ENCODE measurements around the gene TTLL1.

DNA sequence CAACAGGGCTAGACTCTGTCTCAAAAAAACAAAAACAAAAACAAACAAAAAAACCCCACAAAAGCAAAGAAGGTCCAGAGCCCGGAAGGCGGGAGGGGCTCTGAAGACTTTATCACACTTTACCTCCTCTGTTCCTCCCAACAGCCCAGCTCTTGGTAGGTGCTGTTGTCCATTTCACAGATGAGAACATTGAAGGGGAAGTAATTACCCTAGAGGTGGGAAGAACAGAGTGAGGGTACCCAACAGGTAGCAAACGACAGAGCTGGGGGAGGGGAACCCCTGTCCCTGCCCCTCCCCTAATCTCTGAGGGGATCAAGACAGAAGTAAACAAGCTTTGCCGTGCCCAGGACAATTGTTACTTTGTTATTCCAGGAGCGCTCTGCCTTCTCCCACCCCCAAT is 20.3 kb upstream of the TTLL1 start:
- TF ChIP-seq, protein P1, sequence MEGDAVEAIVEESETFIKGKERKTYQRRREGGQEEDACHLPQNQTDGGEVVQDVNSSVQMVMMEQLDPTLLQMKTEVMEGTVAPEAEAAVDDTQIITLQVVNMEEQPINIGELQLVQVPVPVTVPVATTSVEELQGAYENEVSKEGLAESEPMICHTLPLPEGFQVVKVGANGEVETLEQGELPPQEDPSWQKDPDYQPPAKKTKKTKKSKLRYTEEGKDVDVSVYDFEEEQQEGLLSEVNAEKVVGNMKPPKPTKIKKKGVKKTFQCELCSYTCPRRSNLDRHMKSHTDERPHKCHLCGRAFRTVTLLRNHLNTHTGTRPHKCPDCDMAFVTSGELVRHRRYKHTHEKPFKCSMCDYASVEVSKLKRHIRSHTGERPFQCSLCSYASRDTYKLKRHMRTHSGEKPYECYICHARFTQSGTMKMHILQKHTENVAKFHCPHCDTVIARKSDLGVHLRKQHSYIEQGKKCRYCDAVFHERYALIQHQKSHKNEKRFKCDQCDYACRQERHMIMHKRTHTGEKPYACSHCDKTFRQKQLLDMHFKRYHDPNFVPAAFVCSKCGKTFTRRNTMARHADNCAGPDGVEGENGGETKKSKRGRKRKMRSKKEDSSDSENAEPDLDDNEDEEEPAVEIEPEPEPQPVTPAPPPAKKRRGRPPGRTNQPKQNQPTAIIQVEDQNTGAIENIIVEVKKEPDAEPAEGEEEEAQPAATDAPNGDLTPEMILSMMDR (IDR thresholded peaks at IDR 0.05; ENCODE audit: borderline replicate concordance, extremely low read depth, low read length, poor library complexity, severe bottlenecking), result no peak
- no peak for TF ChIP-seq EZH2 (IDR thresholded peaks at IDR 0.05; ENCODE audit: borderline replicate concordance, low read depth, low read length, severe bottlenecking)
